ENCODE data around the gene PRUNE2. TPM values are rescaled to one million over a fixed set of nuclear protein-coding genes. Genes with fewer than 3 reads are reported as not detected.

PRUNE2 gene
- total RNA-seq, 1 experiment from 2014 or later, result 0.59 TPM

- Histone ChIP-seq H3K9me3 (ENCODE audit: control insufficient read depth in 1 of 2, insufficient read depth in 1 of 2, low read depth in 1 of 2, low read length in 2 of 2) (no peaks in the 10 kb centered on the region), H3K79me2 (ENCODE audit: insufficient read depth, low read length) (no peaks in the 10 kb centered on the region), H3K27ac (ENCODE audit: low read depth, low read length) (no peak overlapping the region), H3K9me2 (ENCODE audit: insufficient read depth) (no peaks in the 10 kb centered on the region), H3K4me3 (replicated peaks in 1 of 2; ENCODE audit: low read depth in 1 of 2, low read length in 2 of 2) (no peak overlapping the region), H3K27me3 (ENCODE audit: insufficient read depth, low read length) (no peaks in the 10 kb centered on the region), H3K9ac (ENCODE audit: low read length) (no peak overlapping the region), H3K36me3 (ENCODE audit: control insufficient read depth in 1 of 2, insufficient read depth in 2 of 2, low read length in 2 of 2) (no peaks in the 10 kb centered on the region), H3K4me2 (ENCODE audit: low read length) (no peak overlapping the region), H2AFZ (ENCODE audit: low read depth, low read length, poor library complexity, severe bottlenecking) (no peak overlapping the region), H4K20me1 (ENCODE audit: insufficient read depth) (no peaks in the 10 kb centered on the region), H3K4me1 (ENCODE audit: control insufficient read depth in 1 of 2, insufficient read depth in 2 of 2, low read length in 2 of 2) (peaks cover 14% of the 10 kb centered on the region in 2 experiments; a peak in 3 of 4 replicates)
- ATAC-seq (no peak), DNase-seq (ENCODE audit: low read depth, low spot score) (no peak)
- BruUV-seq (replicated peaks), result no TSS peak
- intact Hi-C loops (cut with micrococcal nuclease), result no loop called here
- RAD21 ChIA-PET (ENCODE audit: low non-redundant PET in 1 of 2, low total read pairs in 2 of 2, uncharacterized antibody in 2 of 2, unreplicated experiment in 2 of 2), result no interaction called here
- CTCF ChIA-PET, result no interaction called here
- TF ChIP-seq CEBPB (IDR thresholded peaks at IDR 0.05; ENCODE audit: low read depth) (no peak), FOSL1 (IDR thresholded peaks at IDR 0.05; ENCODE audit: low read depth) (no peak), ELF1 (IDR thresholded peaks at IDR 0.05; ENCODE audit: borderline replicate concordance, low read depth) (no peak), POLR2A (IDR thresholded peaks at IDR 0.05; ENCODE audit: borderline replicate concordance, extremely low read depth, insufficient read depth, insufficient read length) (no peak), ZNF274 (IDR thresholded peaks at IDR 0.05; ENCODE audit: low read depth, low read length) (no peak), EZH2 (IDR thresholded peaks at IDR 0.05) (no peak), ZFX (IDR thresholded peaks at IDR 0.05) (no peak), ATF3 (IDR thresholded peaks at IDR 0.05) (no peak), YY1 (IDR thresholded peaks at IDR 0.05; ENCODE audit: extremely low read depth, insufficient replicate concordance, low read depth, low read length) (no peak)
- POLR2A ChIA-PET, result no interaction called here
These were observed 11.4 kb upstream of the PRUNE2 start for GRCh38 chr9:76917299-76917698.

- H4K20me1 ChIP-seq (ENCODE audit: insufficient read depth), result no peaks in the 10 kb centered on the region
- no peak overlapping the region for H3K27ac ChIP-seq (ENCODE audit: low read depth, low read length)
- no peaks in the 10 kb centered on the region for H3K9me2 ChIP-seq (ENCODE audit: insufficient read depth)
- H3K9ac ChIP-seq (ENCODE audit: low read length), result no peak overlapping the region
- ChIA-PET POLR2A (no interaction called here), RAD21 (ENCODE audit: low non-redundant PET in 1 of 2, low total read pairs in 2 of 2, uncharacterized antibody in 2 of 2, unreplicated experiment in 2 of 2) (no interaction called here), CTCF (no interaction called here)
- no peaks in the 10 kb centered on the region for H3K27me3 ChIP-seq (ENCODE audit: insufficient read depth, low read length)
- DNase-seq (ENCODE audit: low read depth, low spot score) (no peak), ATAC-seq (no peak)
- H3K79me2 ChIP-seq (ENCODE audit: insufficient read depth, low read length), result no peaks in the 10 kb centered on the region
- no TSS peak for BruUV-seq (replicated peaks)
- H3K4me3 ChIP-seq (replicated peaks in 1 of 2; ENCODE audit: low read depth in 1 of 2, low read length in 2 of 2), result no peak overlapping the region
- intact Hi-C loops (cut with micrococcal nuclease), result no loop called here
- no peaks in the 10 kb centered on the region for H3K9me3 ChIP-seq (ENCODE audit: control insufficient read depth in 1 of 2, insufficient read depth in 1 of 2, low read depth in 1 of 2, low read length in 2 of 2)
- no peak overlapping the region for H2AFZ ChIP-seq (ENCODE audit: low read depth, low read length, poor library complexity, severe bottlenecking)
- peaks cover 18 to 22% of the 10 kb centered on the region in 2 experiments; a peak in 3 of 4 replicates for H3K4me1 ChIP-seq (ENCODE audit: control insufficient read depth in 1 of 2, insufficient read depth in 2 of 2, low read length in 2 of 2)
- no peak overlapping the region for H3K4me2 ChIP-seq (ENCODE audit: low read length)
- no peaks in the 10 kb centered on the region for H3K36me3 ChIP-seq (ENCODE audit: control insufficient read depth in 1 of 2, insufficient read depth in 2 of 2, low read length in 2 of 2)
- TF ChIP-seq REST (IDR thresholded peaks at IDR 0.05; ENCODE audit: low read depth) (no peak), MAX (IDR thresholded peaks at IDR 0.05) (no peak), CBX3 (IDR thresholded peaks at IDR 0.05; ENCODE audit: low read depth) (no peak), CEBPB (IDR thresholded peaks at IDR 0.05; ENCODE audit: low read depth) (no peak), CTCF (IDR thresholded peaks at IDR 0.05 in 2 of 3, conservative IDR thresholded peaks at IDR 0.05 in 1 of 3; ENCODE audit: borderline replicate concordance in 1 of 3, insufficient read depth in 1 of 3, low read depth in 2 of 3, low read length in 2 of 3) (no peak), RAD21 (IDR thresholded peaks at IDR 0.05; ENCODE audit: low read depth) (no peak), TCF7L2 (IDR thresholded peaks at IDR 0.05; ENCODE audit: borderline replicate concordance, extremely low read depth, insufficient read depth, insufficient read length) (no peak), EGR1 (IDR thresholded peaks at IDR 0.05; ENCODE audit: low read depth) (no peak), ZNF274 (IDR thresholded peaks at IDR 0.05; ENCODE audit: low read depth, low read length) (no peak), SP1 (IDR thresholded peaks at IDR 0.05; ENCODE audit: low read depth) (no peak)
These were observed 10.3 kb upstream of the PRUNE2 start for GRCh38 chr9:76916231-76916630.

Data from HCT116 (cell line).